Thyroid gland (tissue), 4 donors: Measurements from ENCODE around the gene LDB2.
"Not testable (repeated sequence)": the region's sequence is repeated elsewhere in the genome, so short reads cannot be mapped to it uniquely, and the experiment has no call there.

ENCODE experiments used
- CTCF ChIP-seq, 6 experiments: fragments of 200-600 bp in 3 of 6; fragments of 450-650 bp in 3 of 6; sonication (generic) in 3 of 6; IDR thresholded peaks; one replicate each; pipeline ENCODE4 v1.5.1; 2016 to 2019; ENCODE audit warnings: antibody characterized with exemption in 6 of 6, mild to moderate bottlenecking in 2 of 6, inconsistent platforms in 1 of 6, moderate library complexity in 1 of 6
- POLR2A ChIP-seq, 2 donors: fragments of 450-650 bp; IDR thresholded peaks; one replicate each; pipeline ENCODE4 v1.6.1; 2017; ENCODE audit warnings: antibody characterized with exemption in 2 of 2, mild to moderate bottlenecking in 2 of 2, moderate library complexity in 1 of 2

GRCh38 chr4:16628835-16629234, 269.6 kb downstream of the LDB2 start:
- TF ChIP-seq CTCF, POLR2A (IDR thresholded peaks at IDR 0.05): not testable (repeated sequence)
